ENCODE data around the gene NRXN3.

- no peak for TF ChIP-seq EZH2 (IDR thresholded peaks at IDR 0.05)
- TF ChIP-seq EZH2phosphoT487 (IDR thresholded peaks at IDR 0.05), result no peak
- TF ChIP-seq CTCF (IDR thresholded peaks at IDR 0.05), result peak; percentile 83
Observed at GRCh38 chr14:79543967-79544697, 1374.0 kb downstream of the NRXN3 start.
